Heart right ventricle (tissue), 16 donors: ENCODE measurements around the gene BRD4. TPM values are rescaled to one million over a fixed set of nuclear protein-coding genes. Genes with fewer than 3 reads are reported as not detected.
A peak's percentile ranks its signal among the peaks of the same experiment; 100 is the strongest.

Experiments used
- ATAC-seq, 8 donors: fragments of 200-7000 bp; cut with Tn5 transposase; one replicate each; pipeline ENCODE4 v1.9.1; 2020; ENCODE audit warnings: mild to moderate bottlenecking in 8 of 8, moderate library complexity in 8 of 8, moderate number of reproducible peaks in 1 of 8
- DNase-seq, 2 donors: peaks; one replicate each; pipeline ENCODE4 v3.0.0-alpha.2; 2020
- H3K27ac ChIP-seq, 10 donors: fragments of 200-600 bp; sonication (generic) in 2 of 10; one replicate each; pipeline versions ENCODE4 v1.5.0 to v1.8.0; 2020 to 2022; ENCODE audit warnings: mild to moderate bottlenecking in 3 of 10
- H3K27me3 ChIP-seq, 7 donors: fragments of 200-600 bp; one replicate each; pipeline ENCODE4 v1.8.0; 2021 to 2022; ENCODE audit warnings: mild to moderate bottlenecking in 2 of 7
- H3K36me3 ChIP-seq, 9 donors: fragments of 200-600 bp; sonication (generic) in 1 of 9; one replicate each; pipeline versions ENCODE4 v1.5.0 to v1.8.0; 2020 to 2022; ENCODE audit warnings: mild to moderate bottlenecking in 2 of 9
- H3K4me1 ChIP-seq, 9 donors: fragments of 200-600 bp; sonication (generic) in 1 of 9; one replicate each; pipeline versions ENCODE4 v1.5.0 to v1.8.0; 2020 to 2022; ENCODE audit warnings: mild to moderate bottlenecking in 4 of 9
- H3K4me3 ChIP-seq, 10 donors: fragments of 200-600 bp; sonication (generic) in 2 of 10; one replicate each; pipeline versions ENCODE4 v1.5.0 to v1.8.0; 2020 to 2022; ENCODE audit warnings: mild to moderate bottlenecking in 7 of 10, moderate library complexity in 2 of 10
- H3K9me3 ChIP-seq, 11 donors: fragments of 200-600 bp in 10 of 11; sonication (generic) in 2 of 11; one replicate each; pipeline versions ENCODE4 v1.5.0 to v1.8.0; 2013 to 2022; ENCODE audit warnings: mild to moderate bottlenecking in 2 of 11, control low read depth in 1 of 11, moderate library complexity in 1 of 11
- CTCF ChIP-seq, 9 donors: fragments of 200-600 bp; sonication (generic) in 2 of 9; IDR thresholded peaks; one replicate each; pipeline versions ENCODE4 v1.5.0 to v1.8.0; 2021 to 2022; ENCODE audit warnings: antibody characterized with exemption in 9 of 9, mild to moderate bottlenecking in 5 of 9, moderate library complexity in 1 of 9
- WGBS, 2 donors: extraction: QIAGEN DNeasy Blood & Tissue Kit; methylation state at CpG; one replicate each; pipeline ENCODE4 v1.1.7; 2013; ENCODE audit warnings: inconsistent platforms in 1 of 2; 5-methylcytosine and 5-hydroxymethylcytosine counted together
- intact Hi-C, 10 donors: fragments of 100-400 bp; cut with DNase I; formaldehyde crosslinking; loops; one replicate each; pipeline versions ENCODE4 v1.11.1 to v1.14.2; 2022
- long read RNA-seq, 3 donors: library from polyadenylated mRNA; unstranded; transcript quantifications; one replicate each; pipeline ENCODE4 v2.0.0, GENCODE V29; 2020 to 2021
- polyA plus RNA-seq, 2 donors: library from polyadenylated mRNA; stranded (reverse); fragments of 200-250 nt; gene quantifications; one replicate each; pipeline ENCODE4 v1.2.3, GENCODE V29; 2013
- total RNA-seq, 10 donors: library from RNA; stranded (reverse); fragmentation: NEBNext Ultra II Directional in 3 of 10; extraction: Animal tissue kit (Norgen Biotek cat#: 25700) in 3 of 10; gene quantifications; one replicate each; pipeline versions ENCODE4 v1.2.1 to v1.2.4, GENCODE V29; 2021 to 2023
- donor health status: Arrhythmogenic right ventricular cardiomyopathy.
- donor health status: ischemic (EF 13 %, LVEDD 7.1; RV severe dilation, severe dysfunction).
- donor health status: healthy with polysubstance abuse.
- donor health status: DM: no; HTN: yes; CAD: no.
- donor health status: DM: no; HTN: no; CAD: no.
- donor health status: ischemic (EF 25% LVEDD 6.9; RV normal size, moderate dysfunction).
- donor health status: ischemic (EF 25% LVEDD 5.7; RV mildly dilated, moderate dysfunction).
- donor health status: healthy.
- donor health status: DM: yes; HTN: yes; CAD: no.
- donor health status: Ischemic cardiomyopathy.
- donor health status: ischemic (EF 35%, LVEDD 5.7; RV mildly dilated, moderate dysfunction).
- donor health status: nonischemic (EF 11% LVEDD 7.7; RV severe dilation, severe dysfunction).
- donor health status: DM: yes; HTN: yes; CAD: no.
- donor health status: PGD.
- donor health status: ischemic (EF 29% LVEDD 5.4; RV normal size, mild dysfunction).
- donor health status: nonischemic (EF 23%, LVEDD 6.1; RV moderate dilation, normal function).

Gene BRD4
- 10 to 100 TPM; 51.6 to 85.1 (median 54.7) TPM for total RNA-seq
- polyA plus RNA-seq: 10 to 100 TPM; 31.2 to 34.8 TPM
- long read RNA-seq, donor 1, partial matches to known transcripts: 41 of 56 reads
- long read RNA-seq, donor 1, other reads (novel, unspliced or antisense): 15 of 56 reads
- long read RNA-seq, donor 2, partial matches to known transcripts: 37 of 56 reads
- long read RNA-seq, donor 2, other reads (novel, unspliced or antisense): 15 of 56 reads
- long read RNA-seq, donor 3, partial matches to known transcripts: 15 of 32 reads
- long read RNA-seq, donor 3, other reads (novel, unspliced or antisense): 17 of 32 reads

GRCh38 chr19:15332311-15332996 lies at the start of gene BRD4:
TSS of gene BRD4 (minus strand) at chr19:15332539. CDS start at chr19:15273099, 59,440 bp downstream.
- 2 to 3% methylated on average over 51 to 81 of the region's 81 CpGs for WGBS, 2 donors
- Histone ChIP-seq H3K4me3 (peak within 1 kb of the TSS; percentile 90 to 99 (median 96)), H3K36me3 (peaks cover 0 to 4% (median 0%) of the 10 kb centered on the region in 9 donors), H3K27me3 (no peaks in the 10 kb centered on the region), H3K9me3 (no peaks in the 10 kb centered on the region), H3K27ac (peak within 1 kb of the TSS; percentile 84 to 96 (median 93)), H3K4me1 (peaks cover 5 to 76% (median 55%) of the 10 kb centered on the region in 9 donors)
- peak; percentile 64 to 80 for DNase-seq
- peak; percentile 69 to 86 (median 81) for ATAC-seq
- intact Hi-C loops: loop anchor here in 6 of 10 donors (5.0 to 10.0 kb wide), 7 partner anchors 35 to 222 kb away; partner anchors contain the start of gene AKAP8 (in 2 of the 6)
- no peak for TF ChIP-seq CTCF (IDR thresholded peaks at IDR 0.05)

- DNase-seq (no peak), ATAC-seq (no peak)
- WGBS, 2 donors: 88 to 93% methylated on average over 6 of the region's 6 CpGs
- Histone ChIP-seq H3K9me3 (no peaks in the 10 kb centered on the region), H3K4me1 (peaks cover 9 to 24% (median 22%) of the 10 kb centered on the region in 9 donors), H3K27me3 (no peaks in the 10 kb centered on the region), H3K27ac (no peak overlapping the region), H3K4me3 (no peak overlapping the region), H3K36me3 (peaks cover 0 to 24% (median 0%) of the 10 kb centered on the region in 9 donors)
- intact Hi-C loops: loop anchor here in 3 of 10 donors (5.0 kb wide), 1 partner anchor 35 kb away; the partner anchor contains the start of gene AKAP8L (in 3 of the 3)
- TF ChIP-seq CTCF (IDR thresholded peaks at IDR 0.05): no peak
Measured at GRCh38 chr19:15381864-15382263, 49.5 kb upstream of the BRD4 start.

GRCh38 chr19:15381429-15381828 lies 49.1 kb upstream of the BRD4 start:
- H3K9me3 ChIP-seq: no peaks in the 10 kb centered on the region
- H3K27me3 ChIP-seq: no peaks in the 10 kb centered on the region
- ATAC-seq (no peak), DNase-seq (no peak)
- H3K4me1 ChIP-seq: peaks cover 12 to 29% (median 26%) of the 10 kb centered on the region in 9 donors
- H3K36me3 ChIP-seq: peaks cover 0 to 19% (median 0%) of the 10 kb centered on the region in 9 donors
- no peak for TF ChIP-seq CTCF (IDR thresholded peaks at IDR 0.05)
- H3K27ac ChIP-seq: peak overlapping the region in 1 of 10 donors; percentile 99
- no peak overlapping the region for H3K4me3 ChIP-seq
- intact Hi-C loops: loop anchor here in 3 of 10 donors (5.0 kb wide), 1 partner anchor 36 kb away; the partner anchor contains the start of gene AKAP8L (in 3 of the 3)
- WGBS, 2 donors: 83 to 86% methylated on average over 2 of the region's 2 CpGs

- intact Hi-C loops: loop anchor here in 6 of 10 donors (2.0 to 10.0 kb wide), 9 partner anchors 37 to 175 kb away; partner anchors contain the start of genes AKAP8L (in 5 of the 6), BRD4 (in 2 of the 6) and WIZ (in 1 of the 6)
- peak in 1 of 2 donors; percentile 49 for DNase-seq
- peak; percentile 2 to 53 (median 10) for ATAC-seq
- H3K4me1 ChIP-seq: peaks cover 19 to 42% (median 39%) of the 10 kb centered on the region in 9 donors
- peak overlapping the region; percentile 93 to 99 (median 98) for H3K27ac ChIP-seq
- H3K36me3 ChIP-seq: peaks cover 0 to 16% (median 0%) of the 10 kb centered on the region in 9 donors
- H3K4me3 ChIP-seq: peak overlapping the region; percentile 58 to 99 (median 90)
- WGBS, 2 donors: 1 to 3% methylated on average over 54 to 55 of the region's 56 CpGs
- TF ChIP-seq CTCF (IDR thresholded peaks at IDR 0.05): peak in 1 of 9 donors; percentile 13
- H3K27me3 ChIP-seq: no peaks in the 10 kb centered on the region
- no peaks in the 10 kb centered on the region for H3K9me3 ChIP-seq
Measured at GRCh38 chr19:15379999-15380647, 47.8 kb upstream of the BRD4 start.
